ENCODE measurements around the gene FIBP. TPM values are rescaled to one million over a fixed set of nuclear protein-coding genes. Genes with fewer than 3 reads are reported as not detected.

Gene FIBP
- polyA plus RNA-seq, 3 donors = 79.1 to 109 (median 101) TPM

- under 1% methylated on average over 45 of the region's 46 CpGs for WGBS (ENCODE audit: insufficient coverage)
- Histone ChIP-seq H4K20me1 (ENCODE audit: insufficient read depth, low read length) (peaks cover 62% of the 10 kb centered on the region), H3K4me1 (ENCODE audit: control insufficient read depth in 1 of 2, insufficient read depth in 2 of 2, low read length in 2 of 2) (peaks cover 41 to 56% of the 10 kb centered on the region in 2 donors), H3K9me3 (replicated peaks in 1 of 2; ENCODE audit: control insufficient read depth in 1 of 2, insufficient read depth in 1 of 2, low read length in 2 of 2) (no peaks in the 10 kb centered on the region), H3K27me3 (ENCODE audit: control insufficient read depth in 2 of 2, insufficient read depth in 2 of 2, low read length in 2 of 2) (no peaks in the 10 kb centered on the region), H3K27ac (ENCODE audit: low read depth in 1 of 2, low read length in 2 of 2) (peak overlapping the region; percentile 86 to 95), H3K4me3 (replicated peaks in 1 of 3; ENCODE audit: low read depth in 2 of 3, low read length in 3 of 3) (peak overlapping the region; percentile 59 to 98 (median 92)), H3K9ac (ENCODE audit: insufficient read depth, low read length, poor library complexity, severe bottlenecking) (peak overlapping the region; percentile 86), H3K36me3 (replicated peaks in 1 of 2; ENCODE audit: control insufficient read depth in 1 of 2, insufficient read depth in 2 of 2, low read length in 2 of 2) (peaks cover 42 to 51% of the 10 kb centered on the region in 2 donors), H2AFZ (ENCODE audit: insufficient read depth, low read depth, low read length, poor library complexity, severe bottlenecking) (peak overlapping the region; percentile 87), H3K4me2 (replicated peaks; ENCODE audit: extremely low read depth, low read length, poor library complexity, severe bottlenecking) (peak overlapping the region; percentile 96), H3K79me2 (ENCODE audit: insufficient read depth, low read length) (peaks cover 68% of the 10 kb centered on the region)
- Mint-ChIP-seq H3K4me3 (peak overlapping the region; percentile 91 to 96), H3K27ac (peak overlapping the region; percentile 91 to 99 (median 97)), H3K27me3 (ENCODE audit: low read depth in 3 of 3) (peaks cover 0 to 2% (median 1%) of the 10 kb centered on the region in 3 donors), H3K36me3 (peaks cover 40 to 54% of the 10 kb centered on the region in 2 donors), H3K4me1 (peaks cover 49% of the 10 kb centered on the region), H3K9me3 (peaks cover 0 to 5% (median 0%) of the 10 kb centered on the region in 7 donors)
- no peak for TF ChIP-seq CTCF (IDR thresholded peaks at IDR 0.05)
- intact Hi-C loops (cut with micrococcal nuclease) = loop anchor here in 1 of 2 donors (2.0 kb wide), 1 partner anchor 14 kb away; the partner anchor contains the start of gene EFEMP2
- DNase-seq = peak; percentile 84 to 95 (median 88)
These were observed 29.0 kb downstream of the FIBP start for GRCh38 chr11:65859095-65859811.

DNA sequence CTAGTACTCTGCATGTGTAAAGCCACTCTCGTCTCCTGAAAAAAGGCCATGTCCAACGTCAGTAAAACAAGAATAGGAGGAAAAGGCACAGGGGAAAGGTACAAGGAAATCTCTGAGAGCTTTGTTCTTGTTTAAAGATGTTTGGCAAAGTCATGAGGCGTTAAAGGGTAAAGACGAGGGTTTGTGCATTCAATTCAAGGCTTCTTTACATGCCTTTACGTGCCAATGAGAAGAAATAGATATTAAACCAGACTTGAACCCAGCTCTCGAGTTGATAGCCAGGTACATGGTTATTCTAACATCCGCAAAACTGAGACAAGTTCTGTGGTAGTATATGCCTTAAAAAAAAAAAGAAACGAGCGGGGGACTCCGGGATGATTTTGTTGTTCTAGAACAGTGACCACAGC lies 29.6 kb downstream of the FIBP start:
- peak overlapping the region; percentile 87 for H2AFZ ChIP-seq (ENCODE audit: insufficient read depth, low read depth, low read length, poor library complexity, severe bottlenecking)
- no peaks in the 10 kb centered on the region for H3K9me3 ChIP-seq (replicated peaks in 1 of 2; ENCODE audit: control insufficient read depth in 1 of 2, insufficient read depth in 1 of 2, low read length in 2 of 2)
- peak overlapping the region; percentile 89 to 99 (median 96) for H3K27ac Mint-ChIP-seq
- H3K27ac ChIP-seq (ENCODE audit: low read depth in 1 of 2, low read length in 2 of 2) = peak overlapping the region; percentile 86 to 95
- H3K4me3 ChIP-seq (replicated peaks in 1 of 3; ENCODE audit: low read depth in 2 of 3, low read length in 3 of 3) = peak overlapping the region; percentile 59 to 98 (median 92)
- peaks cover 74% of the 10 kb centered on the region for H3K79me2 ChIP-seq (ENCODE audit: insufficient read depth, low read length)
- no peak for TF ChIP-seq CTCF (IDR thresholded peaks at IDR 0.05)
- intact Hi-C loops (cut with micrococcal nuclease) = loop anchor here in 1 of 2 donors (2.0 kb wide), 1 partner anchor 14 kb away; the partner anchor contains the start of gene EFEMP2
- DNase-seq = no peak
- peaks cover 41 to 56% of the 10 kb centered on the region in 2 donors for H3K4me1 ChIP-seq (ENCODE audit: control insufficient read depth in 1 of 2, insufficient read depth in 2 of 2, low read length in 2 of 2)
- peaks cover 42 to 51% of the 10 kb centered on the region in 2 donors for H3K36me3 ChIP-seq (replicated peaks in 1 of 2; ENCODE audit: control insufficient read depth in 1 of 2, insufficient read depth in 2 of 2, low read length in 2 of 2)
- peaks cover 68% of the 10 kb centered on the region for H4K20me1 ChIP-seq (ENCODE audit: insufficient read depth, low read length)
- H3K9me3 Mint-ChIP-seq = peaks cover 0 to 5% (median 0%) of the 10 kb centered on the region in 7 donors
- H3K4me3 Mint-ChIP-seq = peak overlapping the region; percentile 91 to 96
- peaks cover 42 to 54% of the 10 kb centered on the region in 2 donors for H3K36me3 Mint-ChIP-seq
- H3K4me2 ChIP-seq (replicated peaks; ENCODE audit: extremely low read depth, low read length, poor library complexity, severe bottlenecking) = peak overlapping the region; percentile 96
- no peaks in the 10 kb centered on the region for H3K27me3 ChIP-seq (ENCODE audit: control insufficient read depth in 2 of 2, insufficient read depth in 2 of 2, low read length in 2 of 2)
- H3K4me1 Mint-ChIP-seq = peaks cover 54% of the 10 kb centered on the region
- no peak overlapping the region for H3K9ac ChIP-seq (ENCODE audit: insufficient read depth, low read length, poor library complexity, severe bottlenecking)
- WGBS (ENCODE audit: insufficient coverage) = 1% methylated on average over 5 of the region's 10 CpGs
- H3K27me3 Mint-ChIP-seq (ENCODE audit: low read depth in 3 of 3) = peaks cover 0 to 2% (median 1%) of the 10 kb centered on the region in 3 donors

All from CD14-positive monocyte (primary cell).